GM20000 (cell line): ENCODE measurements around the gene RANBP17.

ENCODE experiments used
- DNase-seq: peaks from one replicate; pipeline ENCODE4 v3.0.0; 2012; ENCODE audit warnings: low spot score
- CTCF ChIP-seq: IDR thresholded peaks from 2 replicates; pipeline ENCODE4 v1.5.1; 2012; ENCODE audit warnings: mild to moderate bottlenecking, control low read depth; ENCODE audit errors: extremely low read depth, missing control alignments

The RANBP17 gene

GRCh38 chr5:170885809-170886208, 24.0 kb downstream of the RANBP17 start:
- no peak for TF ChIP-seq CTCF
- no peak for DNase-seq

DNA sequence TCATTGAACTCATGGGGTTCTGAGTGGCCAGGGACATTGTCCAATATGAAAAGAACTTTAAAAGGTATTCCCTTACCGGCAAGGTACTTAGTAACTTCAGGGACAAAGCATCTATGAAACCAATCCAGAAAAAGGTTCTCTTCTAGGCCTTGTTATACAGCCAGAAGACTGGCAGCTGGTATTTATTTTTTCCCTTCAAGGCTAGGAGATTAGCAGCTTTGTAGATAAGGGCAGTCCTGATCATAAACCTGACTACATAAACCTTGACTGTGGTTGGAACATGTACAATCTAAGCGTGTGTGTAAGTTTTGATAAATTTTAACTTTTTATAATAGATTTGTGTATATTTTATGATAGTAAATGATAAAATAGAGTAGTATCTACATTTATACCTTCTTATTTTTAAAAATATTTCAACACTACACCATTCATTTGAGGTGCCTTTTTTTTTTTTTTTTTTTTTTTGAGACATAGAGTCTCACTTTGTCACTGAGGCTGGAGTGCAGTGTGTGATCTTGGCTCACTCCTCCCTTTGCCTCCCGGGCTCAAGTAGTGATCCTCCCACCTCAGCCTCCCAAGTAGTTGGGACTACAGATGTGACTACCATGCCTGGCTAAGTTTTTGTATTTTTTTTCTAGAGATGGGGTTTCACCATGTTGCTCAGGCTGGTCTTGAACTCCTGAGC, 24.5 kb downstream of the RANBP17 start:
- no peak for TF ChIP-seq CTCF
- no peak for DNase-seq

DNA sequence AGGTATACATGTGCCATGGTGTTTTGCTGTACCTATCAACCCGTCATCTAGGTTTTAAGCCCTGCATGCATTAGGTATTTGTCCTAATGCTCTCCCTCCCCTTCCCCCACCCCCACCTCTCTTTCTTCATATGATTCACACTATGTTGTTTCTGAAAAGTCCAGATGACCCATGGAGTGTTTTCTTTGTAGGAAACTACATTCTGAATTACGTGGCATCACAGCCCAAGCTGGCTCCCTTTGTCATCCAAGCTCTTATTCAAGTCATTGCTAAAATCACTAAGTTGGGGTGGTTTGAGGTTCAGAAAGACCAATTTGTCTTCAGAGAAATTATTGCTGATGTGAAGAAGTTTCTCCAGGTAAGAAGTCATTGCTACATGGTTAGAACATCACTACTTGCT, 30.4 kb downstream of the RANBP17 start:
- TF ChIP-seq CTCF, result no peak
- no peak for DNase-seq

GRCh38 chr5:170894665-170895064, 32.8 kb downstream of the RANBP17 start:
- DNase-seq, result no peak
- no peak for TF ChIP-seq CTCF

GRCh38 chr5:170896779-170897178, 35.0 kb downstream of the RANBP17 start:
- TF ChIP-seq CTCF, result peak; percentile 24
- DNase-seq, result peak; percentile 6

DNA sequence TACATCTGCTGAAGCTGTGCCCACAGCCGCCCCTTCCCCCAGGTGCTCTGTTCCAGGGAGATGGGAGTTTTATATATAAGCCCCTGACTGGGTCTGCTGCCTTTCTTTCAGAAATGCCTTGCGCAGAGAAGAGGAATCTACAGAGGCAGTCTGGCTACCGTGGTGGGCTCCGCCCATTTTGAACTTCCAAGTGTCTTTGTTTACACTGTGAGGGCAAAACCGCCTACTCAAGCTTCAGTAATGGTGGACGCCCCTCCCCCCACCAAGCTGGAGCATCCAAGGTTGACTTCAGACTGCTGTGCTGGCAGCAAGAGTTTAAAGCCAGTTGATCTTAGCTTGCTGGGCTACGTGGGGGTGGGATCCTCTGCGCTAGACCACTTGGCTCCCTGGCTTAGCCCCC, 41.3 kb downstream of the RANBP17 start:
- TF ChIP-seq CTCF, result no peak
- no peak for DNase-seq

GRCh38 chr5:170907758-170908157, 45.9 kb downstream of the RANBP17 start:
- DNase-seq, result no peak
- TF ChIP-seq CTCF, result no peak
